HCT116 (cell line): ENCODE results near the gene KIF12.

Experiments
- ATF3 ChIP-seq: IDR thresholded peaks from 2 replicates; pipeline ENCODE4 v1.6.1; 2012
- CBX3 ChIP-seq: IDR thresholded peaks from 2 replicates; pipeline ENCODE4 v1.6.1; 2012; ENCODE audit warnings: low read depth
- CEBPB ChIP-seq: IDR thresholded peaks from 2 replicates; pipeline ENCODE4 v1.6.1; 2012; ENCODE audit warnings: low read depth
- CTCF ChIP-seq, 3 experiments: fragments of 200-600 bp in 1 of 3; sonication (generic) in 1 of 3; IDR thresholded peaks in 2 of 3; conservative IDR thresholded peaks in 1 of 3; 2 replicates each; pipeline ENCODE4 v1.5.1; 2012 to 2017; ENCODE audit warnings: low read depth in 2 of 3, low read length in 2 of 3, antibody characterized with exemption in 1 of 3, borderline replicate concordance in 1 of 3, control low read depth in 1 of 3, mild to moderate bottlenecking in 1 of 3, mixed read lengths in 1 of 3, mixed run types in 1 of 3, moderate library complexity in 1 of 3; ENCODE audit not compliant: insufficient read depth in 1 of 3
- JUND ChIP-seq: IDR thresholded peaks from 2 replicates; pipeline ENCODE4 v1.6.1; 2012
- MAX ChIP-seq: IDR thresholded peaks from 2 replicates; pipeline ENCODE4 v1.6.1; 2012
- POLR2A ChIP-seq: IDR thresholded peaks from 2 replicates; pipeline ENCODE4 v1.7.0; 2011; ENCODE audit warnings: borderline replicate concordance; ENCODE audit not compliant: insufficient read depth, insufficient read length; ENCODE audit errors: extremely low read depth
- RAD21 ChIP-seq: IDR thresholded peaks from 2 replicates; pipeline ENCODE4 v1.6.1; 2012; ENCODE audit warnings: low read depth, mild to moderate bottlenecking
- REST ChIP-seq: IDR thresholded peaks from 2 replicates; pipeline ENCODE4 v1.6.1; 2012; ENCODE audit warnings: low read depth
- ZBTB33 ChIP-seq: IDR thresholded peaks from 2 replicates; pipeline ENCODE4 v1.6.1; 2011; ENCODE audit warnings: mild to moderate bottlenecking, low read length, moderate library complexity; ENCODE audit not compliant: insufficient replicate concordance; ENCODE audit errors: extremely low read depth

GRCh38 chr9:114096041-114096511 lies 3.0 kb downstream of the KIF12 start:
- TF ChIP-seq MAX = no peak
- no peak for TF ChIP-seq JUND
- TF ChIP-seq CTCF (IDR thresholded peaks at IDR 0.05 in 2 of 3, conservative IDR thresholded peaks at IDR 0.05 in 1 of 3; ENCODE audit: borderline replicate concordance in 1 of 3, insufficient read depth in 1 of 3, low read depth in 2 of 3, low read length in 2 of 3) = peak in 2 of 3 experiments; percentile 40 to 42; a peak in 3 of 6 replicates
- TF ChIP-seq POLR2A = no peak
- TF ChIP-seq RAD21 = no peak
- TF ChIP-seq CBX3 = no peak
- no peak for TF ChIP-seq ATF3
- no peak for TF ChIP-seq ZBTB33
- TF ChIP-seq CEBPB = no peak
- no peak for TF ChIP-seq REST
